Measurements from ENCODE around the gene NCKAP5L. TPM values are rescaled to one million over a fixed set of nuclear protein-coding genes. Genes with fewer than 3 reads are reported as not detected.
"Not testable (repeated sequence)": the region's sequence is repeated elsewhere in the genome, so short reads cannot be mapped to it uniquely, and the experiment has no call there.

NCKAP5L gene
- total and polyA plus RNA-seq, 2 experiments from 2014 or later, result 10.2 to 37.0 TPM

DNA sequence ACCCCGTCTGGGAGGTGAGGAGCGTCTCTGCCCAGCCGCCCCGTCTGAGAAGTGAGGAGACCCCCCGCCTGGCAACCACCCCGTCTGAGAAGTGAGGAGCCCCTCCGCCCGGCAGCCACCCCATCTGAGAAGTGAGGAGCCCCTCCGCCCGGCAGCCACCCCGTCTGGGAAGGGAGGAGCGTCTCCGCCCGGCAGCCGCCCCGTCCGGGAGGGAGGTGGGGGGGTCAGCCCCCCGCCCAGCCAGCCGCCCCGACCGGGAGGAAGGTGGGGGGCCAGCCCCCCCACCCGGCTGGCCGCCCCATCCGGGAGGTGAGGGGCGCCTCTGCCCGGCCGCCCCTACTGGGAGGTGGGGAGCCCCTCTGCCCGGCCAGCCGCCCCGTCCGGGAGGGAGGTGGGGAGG, 32.7 kb upstream of the NCKAP5L start:
- not testable (repeated sequence) for H3K4me1 ChIP-seq (ENCODE audit: insufficient read depth); H3K27me3 Mint-ChIP-seq (ENCODE audit: insufficient read depth, low read depth, poor library complexity); H3K4me3 ChIP-seq; H3K4me1 Mint-ChIP-seq; H3K79me2 ChIP-seq (replicated peaks; ENCODE audit: insufficient read depth); H3K4me3 Mint-ChIP-seq; H3K27me3 ChIP-seq (ENCODE audit: insufficient read depth); H3K36me3 ChIP-seq (ENCODE audit: insufficient read depth); H3K4me2 ChIP-seq; H3F3A ChIP-seq (replicated peaks; ENCODE audit: low read depth); H3K27ac ChIP-seq (ENCODE audit: low read depth); DNase-seq (ENCODE audit: low spot score); H4K20me1 ChIP-seq (replicated peaks; ENCODE audit: insufficient read depth); H3K36me3 Mint-ChIP-seq (ENCODE audit: low read depth); H2AFZ ChIP-seq; H3K9me2 ChIP-seq (ENCODE audit: insufficient read depth); ATAC-seq; H3K27ac Mint-ChIP-seq
- H3K9me3 Mint-ChIP-seq, result peaks cover 21% of the 10 kb centered on the region

DNA sequence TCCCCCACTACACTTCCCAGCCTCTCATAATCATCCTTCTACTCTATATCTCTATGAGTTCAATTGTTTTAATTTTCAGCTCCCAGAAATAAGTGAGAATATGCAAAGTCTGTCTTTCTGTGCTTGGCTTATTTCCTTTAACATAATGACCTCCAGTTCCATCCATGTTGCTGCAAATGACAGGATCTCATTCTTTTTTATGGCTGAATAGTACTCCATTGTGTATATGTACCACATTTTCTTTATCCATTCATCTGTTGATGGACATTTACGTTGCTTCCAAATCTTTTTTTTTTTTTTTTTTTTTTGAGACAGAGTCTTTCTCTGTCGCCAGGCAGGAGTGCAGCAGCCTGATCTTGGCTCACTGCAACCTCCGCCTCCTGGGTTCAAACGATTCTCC, 27.7 kb upstream of the NCKAP5L start:
- H3K4me3 Mint-ChIP-seq; H3K9me2 ChIP-seq (ENCODE audit: insufficient read depth); H3K79me2 ChIP-seq (replicated peaks; ENCODE audit: insufficient read depth); H3K36me3 Mint-ChIP-seq (ENCODE audit: low read depth); DNase-seq (ENCODE audit: low spot score); ATAC-seq; H4K20me1 ChIP-seq (replicated peaks; ENCODE audit: insufficient read depth); H3K4me2 ChIP-seq; H2AFZ ChIP-seq; H3K27ac Mint-ChIP-seq; H3K27me3 ChIP-seq (ENCODE audit: insufficient read depth); H3K4me1 ChIP-seq (ENCODE audit: insufficient read depth); H3F3A ChIP-seq (replicated peaks; ENCODE audit: low read depth); H3K27ac ChIP-seq (ENCODE audit: low read depth); H3K4me3 ChIP-seq; H3K27me3 Mint-ChIP-seq (ENCODE audit: insufficient read depth, low read depth, poor library complexity); H3K4me1 Mint-ChIP-seq; H3K36me3 ChIP-seq (ENCODE audit: insufficient read depth): not testable (repeated sequence)
- peaks cover 21% of the 10 kb centered on the region for H3K9me3 Mint-ChIP-seq

DNA sequence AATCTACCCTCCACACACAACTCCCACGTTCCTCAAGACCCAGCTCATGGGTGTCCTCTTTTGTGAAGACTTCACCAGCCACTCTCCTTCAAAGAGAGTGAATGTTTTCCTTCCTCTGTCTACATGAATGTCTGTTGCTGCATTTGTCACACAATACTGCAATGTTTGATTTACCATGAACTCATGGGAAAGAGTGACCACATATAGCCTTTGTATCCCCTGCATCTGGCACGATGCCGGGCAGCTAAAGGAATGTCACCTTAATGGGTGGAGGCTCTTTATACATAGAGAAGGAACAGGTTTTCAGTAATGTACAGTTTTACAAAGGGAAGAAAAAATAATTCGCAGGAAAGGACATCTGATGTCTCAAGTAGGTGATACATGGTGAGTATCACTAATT, 26.8 kb upstream of the NCKAP5L start:
- H3K27ac Mint-ChIP-seq, result no peak overlapping the region
- TF ChIP-seq STAT1 (IDR thresholded peaks at IDR 0.05; ENCODE audit: unreplicated experiment) (no peak), ZNF114 (CRISPR knock-in tag; IDR thresholded peaks at IDR 0.05) (no peak), NANOG (IDR thresholded peaks at IDR 0.05; ENCODE audit: borderline replicate concordance) (no peak), EZH2phosphoT487 (IDR thresholded peaks at IDR 0.05; ENCODE audit: unreplicated experiment) (no peak), POLR2AphosphoS5 (IDR thresholded peaks at IDR 0.05; ENCODE audit: low read depth) (no peak), ZNF331 (CRISPR knock-in tag; IDR thresholded peaks at IDR 0.05; ENCODE audit: low read depth) (no peak), CREB1 (CRISPR knock-in tag; IDR thresholded peaks at IDR 0.05; ENCODE audit: low read depth) (no peak)
- TF ChIP-seq, protein P1, sequence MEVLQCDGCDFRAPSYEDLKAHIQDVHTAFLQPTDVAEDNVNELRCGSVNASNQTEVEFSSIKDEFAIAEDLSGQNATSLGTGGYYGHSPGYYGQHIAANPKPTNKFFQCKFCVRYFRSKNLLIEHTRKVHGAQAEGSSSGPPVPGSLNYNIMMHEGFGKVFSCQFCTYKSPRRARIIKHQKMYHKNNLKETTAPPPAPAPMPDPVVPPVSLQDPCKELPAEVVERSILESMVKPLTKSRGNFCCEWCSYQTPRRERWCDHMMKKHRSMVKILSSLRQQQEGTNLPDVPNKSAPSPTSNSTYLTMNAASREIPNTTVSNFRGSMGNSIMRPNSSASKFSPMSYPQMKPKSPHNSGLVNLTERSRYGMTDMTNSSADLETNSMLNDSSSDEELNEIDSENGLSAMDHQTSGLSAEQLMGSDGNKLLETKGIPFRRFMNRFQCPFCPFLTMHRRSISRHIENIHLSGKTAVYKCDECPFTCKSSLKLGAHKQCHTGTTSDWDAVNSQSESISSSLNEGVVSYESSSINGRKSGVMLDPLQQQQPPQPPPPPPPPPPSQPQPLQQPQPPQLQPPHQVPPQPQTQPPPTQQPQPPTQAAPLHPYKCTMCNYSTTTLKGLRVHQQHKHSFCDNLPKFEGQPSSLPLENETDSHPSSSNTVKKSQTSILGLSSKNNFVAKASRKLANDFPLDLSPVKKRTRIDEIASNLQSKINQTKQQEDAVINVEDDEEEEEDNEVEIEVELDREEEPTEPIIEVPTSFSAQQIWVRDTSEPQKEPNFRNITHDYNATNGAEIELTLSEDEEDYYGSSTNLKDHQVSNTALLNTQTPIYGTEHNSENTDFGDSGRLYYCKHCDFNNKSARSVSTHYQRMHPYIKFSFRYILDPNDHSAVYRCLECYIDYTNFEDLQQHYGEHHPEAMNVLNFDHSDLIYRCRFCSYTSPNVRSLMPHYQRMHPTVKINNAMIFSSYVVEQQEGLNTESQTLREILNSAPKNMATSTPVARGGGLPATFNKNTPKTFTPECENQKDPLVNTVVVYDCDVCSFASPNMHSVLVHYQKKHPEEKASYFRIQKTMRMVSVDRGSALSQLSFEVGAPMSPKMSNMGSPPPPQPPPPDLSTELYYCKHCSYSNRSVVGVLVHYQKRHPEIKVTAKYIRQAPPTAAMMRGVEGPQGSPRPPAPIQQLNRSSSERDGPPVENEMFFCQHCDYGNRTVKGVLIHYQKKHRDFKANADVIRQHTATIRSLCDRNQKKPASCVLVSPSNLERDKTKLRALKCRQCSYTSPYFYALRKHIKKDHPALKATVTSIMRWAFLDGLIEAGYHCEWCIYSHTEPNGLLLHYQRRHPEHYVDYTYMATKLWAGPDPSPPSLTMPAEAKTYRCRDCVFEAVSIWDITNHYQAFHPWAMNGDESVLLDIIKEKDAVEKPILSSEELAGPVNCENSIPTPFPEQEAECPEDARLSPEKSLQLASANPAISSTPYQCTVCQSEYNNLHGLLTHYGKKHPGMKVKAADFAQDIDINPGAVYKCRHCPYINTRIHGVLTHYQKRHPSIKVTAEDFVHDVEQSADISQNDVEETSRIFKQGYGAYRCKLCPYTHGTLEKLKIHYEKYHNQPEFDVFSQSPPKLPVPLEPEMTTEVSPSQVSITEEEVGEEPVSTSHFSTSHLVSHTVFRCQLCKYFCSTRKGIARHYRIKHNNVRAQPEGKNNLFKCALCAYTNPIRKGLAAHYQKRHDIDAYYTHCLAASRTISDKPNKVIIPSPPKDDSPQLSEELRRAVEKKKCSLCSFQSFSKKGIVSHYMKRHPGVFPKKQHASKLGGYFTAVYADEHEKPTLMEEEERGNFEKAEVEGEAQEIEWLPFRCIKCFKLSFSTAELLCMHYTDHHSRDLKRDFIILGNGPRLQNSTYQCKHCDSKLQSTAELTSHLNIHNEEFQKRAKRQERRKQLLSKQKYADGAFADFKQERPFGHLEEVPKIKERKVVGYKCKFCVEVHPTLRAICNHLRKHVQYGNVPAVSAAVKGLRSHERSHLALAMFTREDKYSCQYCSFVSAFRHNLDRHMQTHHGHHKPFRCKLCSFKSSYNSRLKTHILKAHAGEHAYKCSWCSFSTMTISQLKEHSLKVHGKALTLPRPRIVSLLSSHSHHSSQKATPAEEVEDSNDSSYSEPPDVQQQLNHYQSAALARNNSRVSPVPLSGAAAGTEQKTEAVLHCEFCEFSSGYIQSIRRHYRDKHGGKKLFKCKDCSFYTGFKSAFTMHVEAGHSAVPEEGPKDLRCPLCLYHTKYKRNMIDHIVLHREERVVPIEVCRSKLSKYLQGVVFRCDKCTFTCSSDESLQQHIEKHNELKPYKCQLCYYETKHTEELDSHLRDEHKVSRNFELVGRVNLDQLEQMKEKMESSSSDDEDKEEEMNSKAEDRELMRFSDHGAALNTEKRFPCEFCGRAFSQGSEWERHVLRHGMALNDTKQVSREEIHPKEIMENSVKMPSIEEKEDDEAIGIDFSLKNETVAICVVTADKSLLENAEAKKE (CRISPR knock-in tag; IDR thresholded peaks at IDR 0.05), result no peak
- TF ChIP-seq, protein P2, sequence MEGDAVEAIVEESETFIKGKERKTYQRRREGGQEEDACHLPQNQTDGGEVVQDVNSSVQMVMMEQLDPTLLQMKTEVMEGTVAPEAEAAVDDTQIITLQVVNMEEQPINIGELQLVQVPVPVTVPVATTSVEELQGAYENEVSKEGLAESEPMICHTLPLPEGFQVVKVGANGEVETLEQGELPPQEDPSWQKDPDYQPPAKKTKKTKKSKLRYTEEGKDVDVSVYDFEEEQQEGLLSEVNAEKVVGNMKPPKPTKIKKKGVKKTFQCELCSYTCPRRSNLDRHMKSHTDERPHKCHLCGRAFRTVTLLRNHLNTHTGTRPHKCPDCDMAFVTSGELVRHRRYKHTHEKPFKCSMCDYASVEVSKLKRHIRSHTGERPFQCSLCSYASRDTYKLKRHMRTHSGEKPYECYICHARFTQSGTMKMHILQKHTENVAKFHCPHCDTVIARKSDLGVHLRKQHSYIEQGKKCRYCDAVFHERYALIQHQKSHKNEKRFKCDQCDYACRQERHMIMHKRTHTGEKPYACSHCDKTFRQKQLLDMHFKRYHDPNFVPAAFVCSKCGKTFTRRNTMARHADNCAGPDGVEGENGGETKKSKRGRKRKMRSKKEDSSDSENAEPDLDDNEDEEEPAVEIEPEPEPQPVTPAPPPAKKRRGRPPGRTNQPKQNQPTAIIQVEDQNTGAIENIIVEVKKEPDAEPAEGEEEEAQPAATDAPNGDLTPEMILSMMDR (conservative IDR thresholded peaks at IDR 0.05; ENCODE audit: low read depth in 2 of 2), result no peak
- TF ChIP-seq, protein P3, sequence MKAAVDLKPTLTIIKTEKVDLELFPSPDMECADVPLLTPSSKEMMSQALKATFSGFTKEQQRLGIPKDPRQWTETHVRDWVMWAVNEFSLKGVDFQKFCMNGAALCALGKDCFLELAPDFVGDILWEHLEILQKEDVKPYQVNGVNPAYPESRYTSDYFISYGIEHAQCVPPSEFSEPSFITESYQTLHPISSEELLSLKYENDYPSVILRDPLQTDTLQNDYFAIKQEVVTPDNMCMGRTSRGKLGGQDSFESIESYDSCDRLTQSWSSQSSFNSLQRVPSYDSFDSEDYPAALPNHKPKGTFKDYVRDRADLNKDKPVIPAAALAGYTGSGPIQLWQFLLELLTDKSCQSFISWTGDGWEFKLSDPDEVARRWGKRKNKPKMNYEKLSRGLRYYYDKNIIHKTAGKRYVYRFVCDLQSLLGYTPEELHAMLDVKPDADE (IDR thresholded peaks at IDR 0.05), result no peak

More for the DNA sequence above, 26.8 kb upstream of the NCKAP5L start:
- Histone ChIP-seq H3K9me2 (ENCODE audit: insufficient read depth) (0 out of 2 replicates have a peak, but pooled peaks cover 4% of the 10 kb centered on the region), H3F3A (replicated peaks; ENCODE audit: low read depth) (no peaks in the 10 kb centered on the region), H3K4me2 (no peak overlapping the region), H2AFZ (no peak overlapping the region), H3K79me2 (replicated peaks; ENCODE audit: insufficient read depth) (no peaks in the 10 kb centered on the region), H4K20me1 (replicated peaks; ENCODE audit: insufficient read depth) (no peaks in the 10 kb centered on the region), H3K4me3 (no peak overlapping the region), H3K27me3 (ENCODE audit: insufficient read depth) (no peaks in the 10 kb centered on the region), H3K27ac (ENCODE audit: low read depth) (no peak overlapping the region), H3K4me1 (ENCODE audit: insufficient read depth) (no peaks in the 10 kb centered on the region), H3K36me3 (ENCODE audit: insufficient read depth) (no peaks in the 10 kb centered on the region)
- Mint-ChIP-seq H3K27me3 (ENCODE audit: insufficient read depth, low read depth, poor library complexity) (peaks cover 4% of the 10 kb centered on the region), H3K36me3 (ENCODE audit: low read depth) (peaks cover 6% of the 10 kb centered on the region), H3K4me3 (no peak overlapping the region), H3K9me3 (peaks cover 18% of the 10 kb centered on the region), H3K4me1 (no peaks in the 10 kb centered on the region)
- ATAC-seq (no peak), DNase-seq (ENCODE audit: low spot score) (no peak)

Measured in GM23338 (cell line).